ENCODE data around the gene LSMEM2.

- TF ChIP-seq, protein P1, sequence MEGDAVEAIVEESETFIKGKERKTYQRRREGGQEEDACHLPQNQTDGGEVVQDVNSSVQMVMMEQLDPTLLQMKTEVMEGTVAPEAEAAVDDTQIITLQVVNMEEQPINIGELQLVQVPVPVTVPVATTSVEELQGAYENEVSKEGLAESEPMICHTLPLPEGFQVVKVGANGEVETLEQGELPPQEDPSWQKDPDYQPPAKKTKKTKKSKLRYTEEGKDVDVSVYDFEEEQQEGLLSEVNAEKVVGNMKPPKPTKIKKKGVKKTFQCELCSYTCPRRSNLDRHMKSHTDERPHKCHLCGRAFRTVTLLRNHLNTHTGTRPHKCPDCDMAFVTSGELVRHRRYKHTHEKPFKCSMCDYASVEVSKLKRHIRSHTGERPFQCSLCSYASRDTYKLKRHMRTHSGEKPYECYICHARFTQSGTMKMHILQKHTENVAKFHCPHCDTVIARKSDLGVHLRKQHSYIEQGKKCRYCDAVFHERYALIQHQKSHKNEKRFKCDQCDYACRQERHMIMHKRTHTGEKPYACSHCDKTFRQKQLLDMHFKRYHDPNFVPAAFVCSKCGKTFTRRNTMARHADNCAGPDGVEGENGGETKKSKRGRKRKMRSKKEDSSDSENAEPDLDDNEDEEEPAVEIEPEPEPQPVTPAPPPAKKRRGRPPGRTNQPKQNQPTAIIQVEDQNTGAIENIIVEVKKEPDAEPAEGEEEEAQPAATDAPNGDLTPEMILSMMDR (IDR thresholded peaks at IDR 0.05) = no peak
- TF ChIP-seq POLR2A (IDR thresholded peaks at IDR 0.05) = no peak
Measured at GRCh38 chr3:50325497-50326181, 46.8 kb downstream of the LSMEM2 start.
